HG03280 (cell line): ENCODE results near the gene KLF11.

Experiments used
- ATAC-seq: cut with Tn5 transposase; IDR thresholded peaks from one replicate; pipeline ENCODE4 v1.9.1; 2021; ENCODE audit warnings: mild to moderate bottlenecking, moderate library complexity; ENCODE audit not compliant: unreplicated experiment

KLF11 gene

GRCh38 chr2:10039658-10040410 is 3.5 kb upstream of the KLF11 start:
- no peak for ATAC-seq

GRCh38 chr2:10041711-10042110 is 1.6 kb upstream of the KLF11 start:
- no peak for ATAC-seq

GRCh38 chr2:10042301-10043161 is 819 bp upstream of the KLF11 start:
- no peak for ATAC-seq

GRCh38 chr2:10043906-10044601 is 704 bp downstream of the KLF11 start:
- ATAC-seq, result peak; percentile 68

GRCh38 chr2:10045561-10046355 is 2.4 kb downstream of the KLF11 start:
- no peak for ATAC-seq

- no peak for ATAC-seq
These were observed 3.6 kb downstream of the KLF11 start for GRCh38 chr2:10046931-10047330.

GRCh38 chr2:10047616-10048500 is 4.5 kb downstream of the KLF11 start:
- ATAC-seq, result no peak

GRCh38 chr2:10048501-10049171 is 5.3 kb downstream of the KLF11 start:
- ATAC-seq, result no peak

GRCh38 chr2:10052216-10052615 is 8.9 kb downstream of the KLF11 start:
- no peak for ATAC-seq

- ATAC-seq, result no peak
These were observed 10.0 kb downstream of the KLF11 start for GRCh38 chr2:10053351-10053750.

- no peak for ATAC-seq
These were observed 11.1 kb downstream of the KLF11 start for GRCh38 chr2:10054424-10054823.

- no peak for ATAC-seq
These were observed 11.6 kb downstream of the KLF11 start for GRCh38 chr2:10054976-10055375.

- ATAC-seq, result no peak
These were observed 13.1 kb downstream of the KLF11 start for GRCh38 chr2:10056439-10056838.

GRCh38 chr2:10057231-10058107 is 14.1 kb downstream of the KLF11 start:
- ATAC-seq, result no peak

GRCh38 chr2:10058251-10059015 is 15.1 kb downstream of the KLF11 start:
- ATAC-seq, result no peak

- no peak for ATAC-seq
These were observed 15.6 kb downstream of the KLF11 start for GRCh38 chr2:10059016-10059351.

- ATAC-seq, result no peak
These were observed 16.4 kb downstream of the KLF11 start for GRCh38 chr2:10059552-10060335.
